T-cell (primary cell): ENCODE measurements around the gene RNF217. TPM values are rescaled to one million over a fixed set of nuclear protein-coding genes. Genes with fewer than 3 reads are reported as not detected.

ENCODE experiments used
- ATAC-seq, 4 experiments: fragments of 200-7000 bp in 3 of 4; fragments of 150-1000 bp in 1 of 4; cut with Tn5 transposase; replicated peaks in 1 of 4; 1 replicate in 3 of 4; 2 replicates in 1 of 4; pipeline ENCODE4 v1.10.0; 2021; ENCODE audit warnings: moderate library complexity in 3 of 4, mild to moderate bottlenecking in 2 of 4, moderate number of reproducible peaks in 1 of 4
- CTCF ChIA-PET, 2 donors: fragments of 300-600 bp; sonication (Branson Sonifier 250); formaldehyde crosslinking; loops; one replicate each; lab custom pipeline; 2022; ENCODE audit warnings: antibody characterized with exemption in 2 of 2; lab: Charles Lee
- POLR2A ChIA-PET, 2 donors: fragments of 300-600 bp; sonication (Branson Sonifier 250); formaldehyde crosslinking; loops; one replicate each; lab custom pipeline; 2022; ENCODE audit warnings: antibody characterized with exemption in 2 of 2; lab: Charles Lee
- DNase-seq, 35 experiments: peaks; one replicate each; pipeline versions ENCODE4 v3.0.0 to v3.0.0-alpha.2; 2013 to 2023
- H3K27ac ChIP-seq: one replicate; pipeline ENCODE4 v1.5.1; 2013; ENCODE audit warnings: low read length
- H3K27me3 ChIP-seq, 2 experiments: replicated peaks in 1 of 2; 1 replicate in 1 of 2; 2 replicates in 1 of 2; pipeline versions ENCODE4 v1.6.1 to v1.7.0; 2013; ENCODE audit warnings: low read length in 1 of 2, mixed read lengths in 1 of 2; ENCODE audit not compliant: control insufficient read depth in 2 of 2, insufficient read depth in 2 of 2; ENCODE audit errors: extremely low read depth in 1 of 2
- H3K36me3 ChIP-seq, 2 donors: 1 replicate in 1 of 2; 2 replicates in 1 of 2; pipeline versions ENCODE4 v1.6.1 to v1.7.0; 2013; ENCODE audit warnings: low read length in 1 of 2; ENCODE audit not compliant: control insufficient read depth in 2 of 2, insufficient read depth in 1 of 2; ENCODE audit errors: extremely low read depth in 1 of 2
- H3K4me1 ChIP-seq, 2 experiments: 1 replicate in 1 of 2; 2 replicates in 1 of 2; pipeline versions ENCODE4 v1.6.1 to v1.7.0; 2013; ENCODE audit warnings: low read length in 2 of 2, mixed read lengths in 1 of 2; ENCODE audit not compliant: insufficient read depth in 2 of 2, control insufficient read depth in 1 of 2; ENCODE audit errors: extremely low read depth in 1 of 2
- H3K4me3 ChIP-seq, 2 donors: 1 replicate in 1 of 2; 2 replicates in 1 of 2; pipeline versions ENCODE4 v1.5.1 to v1.7.0; 2013; ENCODE audit warnings: mild to moderate bottlenecking in 2 of 2, low read length in 1 of 2, moderate library complexity in 1 of 2; ENCODE audit not compliant: control insufficient read depth in 1 of 2; ENCODE audit errors: extremely low read depth in 1 of 2
- H3K9me3 ChIP-seq: 2 replicates; pipeline ENCODE4 v1.7.0; 2013
- H3K27ac Mint-ChIP-seq, 2 donors: one replicate each; pipeline ENCODE4 v1.8.0; 2020 to 2021; ENCODE audit warnings: mild to moderate bottlenecking in 2 of 2, mixed read lengths in 2 of 2
- H3K27me3 Mint-ChIP-seq, 2 donors: one replicate each; pipeline ENCODE4 v1.8.0; 2021 to 2022; ENCODE audit warnings: mixed read lengths in 2 of 2
- H3K36me3 Mint-ChIP-seq: one replicate; pipeline ENCODE4 v1.8.0; 2021; ENCODE audit warnings: mixed read lengths
- H3K4me1 Mint-ChIP-seq, 3 donors: one replicate each; pipeline ENCODE4 v1.8.0; 2020 to 2022; ENCODE audit warnings: mixed read lengths in 3 of 3, mild to moderate bottlenecking in 1 of 3
- H3K4me3 Mint-ChIP-seq, 3 donors: one replicate each; pipeline ENCODE4 v1.8.0; 2020 to 2022; ENCODE audit warnings: mild to moderate bottlenecking in 3 of 3, mixed read lengths in 3 of 3, moderate library complexity in 3 of 3
- H3K9me3 Mint-ChIP-seq, 3 donors: one replicate each; pipeline ENCODE4 v1.8.0; 2020 to 2022; ENCODE audit warnings: mixed read lengths in 3 of 3
- WGBS: methylation state at CpG from one replicate; pipeline ENCODE4 v1.1.5; 2013; ENCODE audit warnings: missing lambda C conversion rate; ENCODE audit not compliant: insufficient coverage; 5-methylcytosine and 5-hydroxymethylcytosine counted together
- total RNA-seq, 35 experiments: library from RNA in 6 of 35; stranded (reverse) in 6 of 35; fragments of 120-200 nt in 1 of 35; gene quantifications; one replicate each; pipeline versions ENCODE4 v1.2.1 to v1.2.4 and lab custom pipeline; 2013 to 2026

The RNF217 gene
- total RNA-seq, 5 donors from 2014 or later (not counting 1 experiment from before 2014, with no cell fraction given) = 0.16 to 0.89 (median 0.59) TPM

GRCh38 chr6:125037827-125038226, 75.6 kb downstream of the RNF217 start:
- no peaks in the 10 kb centered on the region for H3K36me3 Mint-ChIP-seq
- H3K36me3 ChIP-seq = no peaks in the 10 kb centered on the region
- no peaks in the 10 kb centered on the region for H3K27me3 ChIP-seq
- H3K4me1 ChIP-seq = no peaks in the 10 kb centered on the region
- ChIA-PET POLR2A (interaction anchor here in 1 of 2 donors (0.7 kb wide), 1 partner anchor 45 kb away, joined by 3 read pairs; no protein-coding TSS in a partner anchor), CTCF (no interaction called here)
- DNase-seq (no peak), ATAC-seq (no peak)
- no peak overlapping the region for H3K4me3 ChIP-seq
- no peak overlapping the region for H3K27ac Mint-ChIP-seq
- H3K27ac ChIP-seq = no peak overlapping the region
- H3K27me3 Mint-ChIP-seq = peaks cover 4 to 9% of the 10 kb centered on the region in 2 donors
- no peaks in the 10 kb centered on the region for H3K9me3 ChIP-seq
- no peaks in the 10 kb centered on the region for H3K4me1 Mint-ChIP-seq
- H3K4me3 Mint-ChIP-seq = no peak overlapping the region
- WGBS = 71% methylated on average over 1 of the region's 2 CpGs
- H3K9me3 Mint-ChIP-seq = no peaks in the 10 kb centered on the region

- DNase-seq (no peak), ATAC-seq (no peak)
- H3K4me1 Mint-ChIP-seq = no peaks in the 10 kb centered on the region
These were observed 76.7 kb downstream of the RNF217 start for GRCh38 chr6:125038925-125039324.

GRCh38 chr6:125041740-125042459, 79.7 kb downstream of the RNF217 start:
- 100% methylated on average over 1 of the region's 3 CpGs for WGBS
- Mint-ChIP-seq H3K27ac (no peak overlapping the region), H3K4me1 (no peaks in the 10 kb centered on the region), H3K9me3 (no peaks in the 10 kb centered on the region), H3K36me3 (no peaks in the 10 kb centered on the region), H3K4me3 (no peak overlapping the region), H3K27me3 (peaks cover 4 to 9% of the 10 kb centered on the region in 2 donors)
- ChIA-PET CTCF (no interaction called here), POLR2A (no interaction called here)
- H3K4me3 ChIP-seq = no peak overlapping the region
- no peaks in the 10 kb centered on the region for H3K36me3 ChIP-seq
- no peak for ATAC-seq
- no peaks in the 10 kb centered on the region for H3K27me3 ChIP-seq
- no peak overlapping the region for H3K27ac ChIP-seq
- DNase-seq = no peak
- H3K4me1 ChIP-seq = no peaks in the 10 kb centered on the region
- no peaks in the 10 kb centered on the region for H3K9me3 ChIP-seq

More at GRCh38 chr6:125038925-125039324, 76.7 kb downstream of the RNF217 start:
- no peaks in the 10 kb centered on the region for H3K27me3 ChIP-seq
- peaks cover 4 to 9% of the 10 kb centered on the region in 2 donors for H3K27me3 Mint-ChIP-seq
- H3K36me3 ChIP-seq = no peaks in the 10 kb centered on the region
- no peaks in the 10 kb centered on the region for H3K9me3 Mint-ChIP-seq
- no peaks in the 10 kb centered on the region for H3K9me3 ChIP-seq
- H3K4me1 ChIP-seq = no peaks in the 10 kb centered on the region
- H3K36me3 Mint-ChIP-seq = no peaks in the 10 kb centered on the region
- H3K27ac Mint-ChIP-seq = no peak overlapping the region
- CTCF ChIA-PET = no interaction called here
- no peak overlapping the region for H3K27ac ChIP-seq
- H3K4me3 ChIP-seq = no peak overlapping the region
- POLR2A ChIA-PET = no interaction called here
- WGBS = no CpG with 5 or more reads among the region's 2 CpGs
- no peak overlapping the region for H3K4me3 Mint-ChIP-seq

GRCh38 chr6:125044066-125044465, 81.8 kb downstream of the RNF217 start:
- no peaks in the 10 kb centered on the region for H3K36me3 ChIP-seq
- no peaks in the 10 kb centered on the region for H3K9me3 ChIP-seq
- DNase-seq (no peak), ATAC-seq (no peak)
- H3K27me3 ChIP-seq = no peaks in the 10 kb centered on the region
- Mint-ChIP-seq H3K27ac (no peak overlapping the region), H3K9me3 (no peaks in the 10 kb centered on the region), H3K4me3 (no peak overlapping the region), H3K4me1 (no peaks in the 10 kb centered on the region), H3K36me3 (no peaks in the 10 kb centered on the region), H3K27me3 (peaks cover 4 to 9% of the 10 kb centered on the region in 2 donors)
- H3K4me3 ChIP-seq = no peak overlapping the region
- POLR2A ChIA-PET = no interaction called here
- H3K27ac ChIP-seq = no peak overlapping the region
- WGBS = no CpG with 5 or more reads among the region's 3 CpGs
- CTCF ChIA-PET = no interaction called here
- H3K4me1 ChIP-seq = no peaks in the 10 kb centered on the region

GRCh38 chr6:125044667-125045066, 82.4 kb downstream of the RNF217 start:
- ChIA-PET CTCF (no interaction called here), POLR2A (no interaction called here)
- no peaks in the 10 kb centered on the region for H3K4me1 Mint-ChIP-seq
- 78% methylated on average over 1 of the region's 2 CpGs for WGBS
- H3K9me3 ChIP-seq = no peaks in the 10 kb centered on the region
- DNase-seq (no peak), ATAC-seq (no peak)
- H3K27me3 Mint-ChIP-seq = peaks cover 2 to 5% of the 10 kb centered on the region in 2 donors
- H3K4me3 ChIP-seq = no peak overlapping the region
- H3K27ac ChIP-seq = no peak overlapping the region
- no peak overlapping the region for H3K4me3 Mint-ChIP-seq
- no peaks in the 10 kb centered on the region for H3K36me3 Mint-ChIP-seq
- no peaks in the 10 kb centered on the region for H3K36me3 ChIP-seq
- H3K4me1 ChIP-seq = no peaks in the 10 kb centered on the region
- H3K27me3 ChIP-seq = no peaks in the 10 kb centered on the region
- no peaks in the 10 kb centered on the region for H3K9me3 Mint-ChIP-seq
- H3K27ac Mint-ChIP-seq = no peak overlapping the region

GRCh38 chr6:125046107-125046925, 84.1 kb downstream of the RNF217 start:
- POLR2A ChIA-PET = no interaction called here
- no peaks in the 10 kb centered on the region for H3K36me3 ChIP-seq
- CTCF ChIA-PET = no interaction called here

More at GRCh38 chr6:125046107-125046925, 84.1 kb downstream of the RNF217 start:
- H3K27me3 ChIP-seq = no peaks in the 10 kb centered on the region
- no peak overlapping the region for H3K4me3 Mint-ChIP-seq
- no peaks in the 10 kb centered on the region for H3K27me3 Mint-ChIP-seq
- no peaks in the 10 kb centered on the region for H3K4me1 ChIP-seq
- no peak overlapping the region for H3K27ac ChIP-seq
- no peaks in the 10 kb centered on the region for H3K4me1 Mint-ChIP-seq
- no peaks in the 10 kb centered on the region for H3K9me3 Mint-ChIP-seq
- H3K4me3 ChIP-seq = no peak overlapping the region
- ATAC-seq (no peak), DNase-seq (no peak)
- 82% methylated on average over 5 of the region's 7 CpGs for WGBS
- H3K27ac Mint-ChIP-seq = no peak overlapping the region
- H3K9me3 ChIP-seq = no peaks in the 10 kb centered on the region
- H3K36me3 Mint-ChIP-seq = no peaks in the 10 kb centered on the region
